SH-SY5Y (cell line): ENCODE results near the gene BATF2.

Experiments
- GATA2 ChIP-seq: IDR thresholded peaks from 2 replicates; pipeline ENCODE4 v1.6.1; 2011; ENCODE audit warnings: mild to moderate bottlenecking, low read depth, low read length
- GATA3 ChIP-seq: IDR thresholded peaks from 2 replicates; pipeline ENCODE4 v1.6.1; 2011; ENCODE audit warnings: low read depth, mild to moderate bottlenecking, low read length, moderate library complexity

The BATF2 gene

DNA sequence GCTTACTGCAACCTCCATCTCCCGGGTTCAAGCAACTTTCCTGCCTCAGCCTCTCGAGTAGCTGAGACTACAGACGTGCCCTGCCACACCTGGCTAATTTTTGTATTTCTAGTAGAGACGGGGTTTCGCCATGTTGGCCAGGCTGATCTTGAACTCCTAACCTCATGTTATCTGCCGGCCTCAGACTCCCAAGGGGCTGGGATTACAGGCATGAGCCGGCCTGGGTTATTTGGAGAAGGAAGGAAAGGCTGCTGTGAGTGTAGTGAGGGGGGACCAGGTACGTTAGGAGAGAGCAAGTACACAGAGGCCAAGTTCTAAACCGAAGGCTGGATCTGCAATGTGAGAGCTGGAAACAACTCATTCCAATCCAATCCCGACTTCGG lies 453 bp downstream of the BATF2 start:
- TF ChIP-seq GATA3 (no peak), GATA2 (no peak)

GRCh38 chr11:64994318-64994717 lies 2.5 kb downstream of the BATF2 start:
- TF ChIP-seq GATA2, result no peak
- TF ChIP-seq GATA3, result no peak

- no peak for TF ChIP-seq GATA3
These were observed 6.4 kb downstream of the BATF2 start for GRCh38 chr11:64990222-64990923.

- TF ChIP-seq GATA3, result no peak
- TF ChIP-seq GATA2, result no peak
These were observed 7.4 kb downstream of the BATF2 start for GRCh38 chr11:64989416-64989815.

- TF ChIP-seq GATA3 (no peak), GATA2 (no peak)
These were observed 8.5 kb downstream of the BATF2 start for GRCh38 chr11:64987998-64988854.

GRCh38 chr11:64976651-64977050 lies 20.1 kb downstream of the BATF2 start:
- no peak for TF ChIP-seq GATA2
- no peak for TF ChIP-seq GATA3

DNA sequence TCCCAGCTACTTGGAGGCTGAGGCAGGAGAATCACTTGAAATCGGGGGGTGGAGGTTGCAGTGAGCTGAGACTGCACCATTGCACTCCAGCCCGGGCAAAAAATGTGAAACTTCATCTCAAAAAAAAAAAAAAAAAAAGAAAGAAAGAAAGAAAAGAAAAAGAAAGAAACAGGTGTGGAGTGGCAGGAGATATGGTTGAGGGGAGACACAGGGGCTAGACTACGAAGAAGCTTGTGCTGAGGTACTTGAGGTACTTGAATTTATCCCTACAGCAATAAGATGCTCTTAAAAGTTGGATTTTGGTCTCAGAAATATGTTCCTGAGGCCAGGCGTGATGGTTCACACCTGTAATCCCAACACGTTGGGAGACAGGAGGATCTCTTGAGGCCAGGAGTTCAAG lies 22.6 kb downstream of the BATF2 start:
- no peak for TF ChIP-seq GATA3
- no peak for TF ChIP-seq GATA2

DNA sequence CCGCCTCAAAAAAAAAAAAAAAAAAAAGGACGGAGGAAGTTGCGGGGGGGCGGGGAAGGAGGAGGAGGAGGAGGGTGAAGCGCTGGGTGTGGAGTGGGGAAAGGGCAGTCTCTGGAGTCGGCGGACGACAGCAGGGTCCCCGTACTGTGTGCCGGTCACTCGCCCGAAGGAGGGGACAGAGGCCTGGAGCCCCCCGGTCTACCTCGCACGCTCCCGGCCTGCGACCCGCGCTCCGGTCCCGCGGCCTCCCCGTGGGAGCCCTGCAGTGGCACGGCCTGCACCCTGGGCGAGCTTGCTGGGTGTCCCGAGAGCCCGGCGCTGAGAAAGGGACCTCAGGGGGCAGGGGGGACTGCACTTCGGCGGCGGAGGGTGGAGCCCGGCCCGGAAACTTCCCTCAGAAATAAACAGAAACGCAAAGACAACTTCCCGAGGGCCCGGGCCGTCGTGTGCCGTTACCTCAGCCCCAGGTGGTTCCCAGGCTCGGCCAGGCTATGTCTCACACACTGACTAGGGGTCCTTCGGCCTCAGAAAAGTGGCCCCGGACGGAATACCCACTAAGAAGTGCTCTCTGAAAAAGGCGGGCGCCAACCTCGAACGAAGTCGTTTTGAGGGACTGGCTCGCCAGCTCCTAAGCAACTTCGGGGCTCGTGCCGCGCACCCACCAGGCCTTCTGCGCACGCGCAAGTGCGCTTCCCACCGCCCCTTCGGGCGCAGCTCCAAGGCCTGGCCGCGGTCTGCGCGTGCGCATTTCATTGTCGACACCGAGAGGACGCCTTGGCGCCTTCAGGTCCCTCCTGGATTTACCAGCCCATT lies 25.1 kb downstream of the BATF2 start, which contains the start of gene MAJIN:
TSS of gene MAJIN (minus strand) at position 688 of the 813 bp plus-strand sequence. CDS start 12,703 bp downstream, outside the sequence.
- no peak for TF ChIP-seq GATA3
- TF ChIP-seq GATA2, result no peak

DNA sequence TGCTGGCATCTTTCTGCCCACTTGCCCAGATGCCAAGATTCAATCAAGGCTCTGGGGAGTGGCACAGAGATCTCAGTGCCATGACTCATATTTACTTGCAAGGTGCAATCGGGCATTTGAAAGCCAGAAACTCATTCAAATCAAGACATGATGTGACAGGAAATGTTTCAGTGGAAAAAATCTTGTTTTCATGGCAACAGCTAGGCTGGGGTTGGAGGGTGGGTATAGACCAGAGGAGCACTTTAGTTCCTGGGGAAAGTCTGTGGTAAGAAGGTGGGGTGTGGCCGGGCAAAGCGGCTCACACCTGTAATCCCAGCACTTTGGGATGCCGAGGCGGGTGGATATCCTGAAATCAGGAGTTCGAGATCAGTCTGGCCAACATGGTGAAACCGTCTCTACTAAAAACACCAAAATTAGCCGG lies 26.0 kb downstream of the BATF2 start:
- TF ChIP-seq GATA3 (no peak), GATA2 (no peak)

DNA sequence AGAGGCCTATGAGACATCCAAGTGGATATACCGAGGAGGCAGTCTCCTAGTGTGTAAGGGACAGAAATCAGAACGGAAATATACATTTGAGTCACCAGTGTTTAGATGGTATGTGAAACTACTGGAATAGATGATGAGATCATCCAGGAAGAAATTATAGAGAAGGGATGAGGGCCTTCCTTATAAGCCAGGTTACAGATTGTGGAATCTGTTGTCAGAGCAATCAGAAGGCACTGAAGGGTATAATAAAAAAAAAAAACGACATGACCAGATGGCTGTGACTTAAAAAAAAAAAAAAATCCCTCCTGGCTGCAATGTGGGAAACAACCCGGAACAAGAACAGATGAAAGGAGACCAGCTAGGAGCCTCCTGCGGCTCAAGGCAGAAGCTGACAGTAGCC lies 27.6 kb downstream of the BATF2 start:
- TF ChIP-seq GATA2, result no peak
- no peak for TF ChIP-seq GATA3

- no peak for TF ChIP-seq GATA2
- no peak for TF ChIP-seq GATA3
These were observed 29.4 kb downstream of the BATF2 start for GRCh38 chr11:64967375-64967774.

GRCh38 chr11:64963072-64963631 lies 33.6 kb downstream of the BATF2 start:
- TF ChIP-seq GATA2, result no peak
- TF ChIP-seq GATA3, result no peak

DNA sequence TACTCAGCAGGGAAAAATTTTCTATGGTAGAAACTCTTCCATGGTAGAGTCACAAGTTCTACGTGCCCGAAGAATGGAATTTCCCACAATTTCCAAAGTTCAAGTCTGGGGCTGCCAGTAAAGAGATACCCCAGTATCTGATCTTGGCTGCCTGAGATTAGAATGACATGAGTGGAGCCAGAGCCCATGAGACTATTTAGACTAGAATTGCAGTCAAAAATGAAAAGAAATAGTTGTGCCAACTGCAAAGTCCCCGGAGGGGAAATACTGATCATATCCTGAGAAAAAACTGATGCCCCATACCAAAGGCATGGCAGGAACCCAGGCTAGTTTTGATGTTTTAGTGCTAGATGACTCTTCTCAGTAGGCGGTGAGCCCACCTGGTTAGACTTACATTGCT lies 36.1 kb downstream of the BATF2 start:
- peak; percentile 82 for TF ChIP-seq GATA2
- peak; percentile 40 for TF ChIP-seq GATA3

DNA sequence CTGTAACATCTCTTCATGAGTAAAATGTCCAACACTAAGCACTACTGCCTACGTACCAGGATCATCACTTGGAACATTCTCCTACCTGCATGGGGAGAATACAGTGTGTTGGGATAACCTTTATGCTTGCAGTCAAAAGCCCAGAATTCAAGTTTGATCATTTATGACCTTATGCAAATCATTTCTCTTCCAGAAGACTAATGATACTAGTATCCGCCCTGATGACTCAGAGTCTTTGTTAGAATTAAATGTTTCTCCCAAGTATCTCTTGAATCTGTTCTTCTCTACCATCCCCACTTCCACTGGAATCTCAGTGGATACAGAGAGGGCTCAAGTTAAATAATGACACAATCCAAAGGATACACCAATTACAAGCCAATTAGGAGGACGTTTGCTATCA lies 37.3 kb downstream of the BATF2 start:
- TF ChIP-seq GATA3, result no peak
- no peak for TF ChIP-seq GATA2

- no peak for TF ChIP-seq GATA3
These were observed 42.6 kb downstream of the BATF2 start for GRCh38 chr11:64954201-64954600.
